IPS-18c (cell line): ENCODE measurements around the gene GABRR2.

Experiments used
- H3K4me3 ChIP-seq: 2 replicates; pipeline ENCODE4 v1.7.0; 2013; ENCODE audit warnings: low read depth, mild to moderate bottlenecking, low read length, moderate library complexity; ENCODE audit not compliant: insufficient read depth
- H3K9me3 ChIP-seq: one replicate; pipeline ENCODE4 v1.6.1; 2013; ENCODE audit warnings: mild to moderate bottlenecking, low read length, moderate library complexity; ENCODE audit not compliant: control insufficient read depth, insufficient read depth

GABRR2 gene

GRCh38 chr6:89278956-89279355, 36.1 kb downstream of the GABRR2 start:
- Histone ChIP-seq H3K9me3 (no peaks in the 10 kb centered on the region), H3K4me3 (no peak overlapping the region)

DNA sequence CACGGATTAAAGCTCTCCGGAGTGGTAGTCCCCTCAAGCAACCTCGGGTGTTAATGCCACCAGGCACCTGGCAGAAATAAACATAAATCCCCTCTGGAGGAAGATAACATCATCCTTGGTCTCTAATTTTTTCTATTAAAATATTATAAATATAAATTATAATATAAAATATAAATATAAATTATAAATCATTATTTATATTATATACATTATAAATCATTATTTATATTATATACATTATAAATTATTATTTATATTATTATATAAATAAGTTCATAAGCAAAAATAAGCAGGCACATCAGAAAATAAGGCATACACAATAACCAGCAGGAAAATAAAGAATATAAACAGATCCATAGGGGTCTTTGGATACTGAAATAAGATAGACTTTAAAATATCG, 39.2 kb downstream of the GABRR2 start:
- H3K4me3 ChIP-seq, result no peak overlapping the region
- no peaks in the 10 kb centered on the region for H3K9me3 ChIP-seq

DNA sequence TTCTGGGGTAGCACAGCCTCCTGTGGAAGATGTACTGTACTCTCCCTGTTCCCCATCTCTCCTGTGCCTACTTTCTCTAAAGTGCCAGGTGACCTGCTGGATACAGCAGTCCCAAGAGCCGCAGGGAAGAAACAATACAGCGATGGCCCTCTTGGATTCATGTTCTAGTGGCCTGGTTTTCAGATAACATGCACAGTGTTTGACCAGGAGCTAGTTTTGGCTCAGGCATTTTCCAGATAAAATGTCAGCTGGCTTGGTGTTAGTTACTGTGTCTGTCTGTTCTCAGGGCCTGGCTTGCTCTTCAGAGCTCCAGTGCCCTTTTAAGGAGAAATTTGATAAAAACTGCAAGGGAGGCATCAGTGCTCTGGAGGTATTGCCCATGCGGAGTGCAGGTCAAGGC, 41.3 kb downstream of the GABRR2 start:
- no peaks in the 10 kb centered on the region for H3K9me3 ChIP-seq
- H3K4me3 ChIP-seq, result no peak overlapping the region

DNA sequence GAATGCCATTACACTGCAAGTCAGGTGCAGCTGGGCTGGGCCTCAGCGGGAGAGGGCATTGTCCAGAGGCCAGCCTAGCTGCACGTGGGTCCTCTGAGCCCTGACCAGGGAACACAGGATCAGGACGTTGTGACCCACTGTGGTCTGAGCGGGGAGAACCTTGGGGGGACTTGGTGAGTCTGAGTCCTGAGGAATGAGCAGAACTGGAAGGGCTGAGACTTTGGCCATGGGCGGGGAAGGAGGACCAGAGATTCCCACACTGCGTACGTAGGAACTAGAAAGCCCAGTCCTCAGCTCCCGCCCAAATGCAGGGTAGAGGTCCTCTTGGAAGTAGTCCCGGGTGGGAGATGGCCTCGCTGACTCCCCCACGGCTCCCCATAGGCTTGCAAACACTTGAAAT, 42.5 kb downstream of the GABRR2 start:
- Histone ChIP-seq H3K4me3 (no peak overlapping the region), H3K9me3 (no peaks in the 10 kb centered on the region)

DNA sequence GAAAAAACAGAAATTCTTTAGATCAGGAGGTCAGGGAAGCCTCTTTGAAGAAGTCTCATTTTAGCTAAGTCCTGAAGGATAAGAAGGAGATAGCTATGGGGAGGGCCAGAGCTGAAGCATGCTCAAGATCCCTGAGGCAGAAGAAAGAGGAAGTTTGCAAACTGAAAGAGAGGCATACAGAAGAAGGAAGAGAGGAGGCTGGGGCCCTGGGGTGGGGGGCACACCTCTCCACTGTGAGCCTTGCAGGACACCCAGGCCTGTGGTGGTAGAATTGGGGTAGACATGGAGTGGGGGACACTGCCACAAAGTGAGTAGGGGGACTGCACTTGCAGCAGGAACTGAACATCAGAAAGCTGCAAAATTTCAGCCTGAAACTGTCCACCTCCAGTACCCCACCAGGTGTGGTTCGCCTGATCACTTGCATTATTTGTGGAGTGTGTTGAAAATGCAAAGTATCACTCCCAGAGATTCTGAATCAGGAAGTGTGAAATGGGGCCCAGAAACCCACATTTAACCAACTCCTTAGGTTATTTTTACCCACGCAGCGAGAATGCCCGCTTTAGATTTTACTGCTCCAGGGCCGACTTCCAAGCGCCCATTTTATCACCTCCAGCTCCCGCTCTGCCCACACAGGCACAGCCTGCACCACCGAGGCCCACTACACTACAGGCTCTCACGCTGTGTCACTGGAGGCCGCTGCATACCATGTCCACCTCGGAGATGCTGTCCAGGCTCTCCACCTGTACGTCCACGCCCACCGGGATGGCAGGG, 44.0 kb downstream of the GABRR2 start:
- Histone ChIP-seq H3K9me3 (no peaks in the 10 kb centered on the region), H3K4me3 (no peak overlapping the region)

- Histone ChIP-seq H3K9me3 (no peaks in the 10 kb centered on the region), H3K4me3 (no peak overlapping the region)
These were observed 45.1 kb downstream of the GABRR2 start for GRCh38 chr6:89269981-89270380.

- H3K9me3 ChIP-seq, result no peaks in the 10 kb centered on the region
These were observed 45.8 kb downstream of the GABRR2 start for GRCh38 chr6:89269252-89269651.

GRCh38 chr6:89268776-89269175, 46.3 kb downstream of the GABRR2 start:
- Histone ChIP-seq H3K9me3 (no peaks in the 10 kb centered on the region), H3K4me3 (no peak overlapping the region)

More at GRCh38 chr6:89269252-89269651, 45.8 kb downstream of the GABRR2 start:
- no peak overlapping the region for H3K4me3 ChIP-seq

DNA sequence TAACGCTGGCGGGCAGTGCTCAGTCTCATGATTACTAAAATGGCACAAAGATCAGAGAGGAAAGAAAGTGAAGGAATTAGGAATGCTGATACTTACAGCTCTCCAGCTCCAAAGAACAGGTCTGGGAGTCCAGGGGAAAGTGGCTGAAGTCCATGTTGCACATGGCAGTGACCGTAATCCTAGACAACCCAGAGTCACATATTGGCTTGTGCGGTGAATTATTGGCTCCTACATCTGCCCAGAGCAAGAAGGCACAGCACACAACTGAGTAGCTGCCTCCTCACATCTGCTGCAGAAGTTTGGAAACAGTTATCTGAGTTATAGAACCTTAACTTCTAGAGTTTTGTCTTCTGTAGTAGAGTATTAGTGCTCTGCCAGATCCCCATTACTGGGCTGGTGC, 47.2 kb downstream of the GABRR2 start:
- Histone ChIP-seq H3K9me3 (no peaks in the 10 kb centered on the region), H3K4me3 (no peak overlapping the region)

DNA sequence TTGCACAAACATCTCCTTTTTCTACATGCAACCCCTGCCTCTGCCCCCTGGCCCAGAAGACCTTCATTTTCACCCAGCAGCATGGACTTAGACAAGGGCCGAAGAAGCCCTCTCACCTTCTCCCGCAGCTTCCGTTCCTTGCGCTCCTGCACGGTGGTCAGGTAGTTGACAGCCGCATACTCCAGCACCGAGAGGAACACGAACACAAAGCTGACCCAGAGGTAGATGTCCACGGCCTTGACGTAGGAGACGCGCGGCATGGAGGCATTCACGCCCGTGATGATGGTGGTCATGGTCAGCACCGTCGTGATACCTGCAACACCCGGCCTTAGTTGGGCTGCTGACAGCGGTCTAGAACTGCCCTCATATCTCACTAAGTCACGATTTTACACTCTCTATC, 50.8 kb downstream of the GABRR2 start:
- H3K9me3 ChIP-seq, result no peaks in the 10 kb centered on the region

DNA sequence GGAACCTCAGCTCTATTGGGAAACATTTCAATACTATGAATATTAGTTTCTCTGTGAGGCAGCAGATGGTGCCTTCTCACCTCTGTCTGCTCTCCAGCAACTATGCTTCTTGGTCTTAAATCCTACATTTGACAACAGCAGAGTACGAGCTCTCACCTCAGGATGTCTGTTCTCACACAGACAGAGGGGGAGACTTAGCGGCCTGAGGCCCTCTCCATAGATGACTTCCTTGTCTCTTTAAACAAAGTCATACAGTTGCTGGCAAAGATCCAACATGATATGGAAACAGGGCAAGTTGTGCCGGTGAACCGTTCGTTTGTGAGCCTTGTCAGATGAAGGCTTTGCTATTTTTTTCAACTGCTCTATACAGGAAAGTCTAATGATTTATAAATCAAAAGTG, 54.3 kb downstream of the GABRR2 start:
- Histone ChIP-seq H3K9me3 (no peaks in the 10 kb centered on the region), H3K4me3 (no peak overlapping the region)

More for the DNA sequence above, 50.8 kb downstream of the GABRR2 start:
- H3K4me3 ChIP-seq, result no peak overlapping the region

- Histone ChIP-seq H3K4me3 (no peak overlapping the region), H3K9me3 (no peaks in the 10 kb centered on the region)
These were observed 54.8 kb downstream of the GABRR2 start for GRCh38 chr6:89260310-89260709.

DNA sequence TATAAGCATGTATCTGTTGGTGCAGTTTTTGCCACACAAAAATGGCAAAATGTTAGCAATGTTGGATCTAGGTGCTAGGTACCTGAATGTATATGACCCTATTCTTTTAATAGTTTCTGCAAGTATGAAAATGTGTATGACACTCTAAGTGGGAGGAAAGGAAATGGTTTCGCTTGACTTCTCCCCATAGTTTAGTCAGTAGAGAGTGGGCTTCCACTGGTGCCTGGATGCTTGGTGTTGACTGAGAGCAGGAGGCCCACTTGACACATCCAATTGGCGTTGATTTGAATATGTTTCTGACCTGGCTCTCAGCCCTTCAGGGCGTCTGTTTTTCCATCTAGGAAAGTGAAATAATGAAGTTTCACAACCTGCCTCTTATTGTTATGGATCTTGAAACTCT, 56.2 kb downstream of the GABRR2 start:
- no peak overlapping the region for H3K4me3 ChIP-seq
- no peaks in the 10 kb centered on the region for H3K9me3 ChIP-seq

DNA sequence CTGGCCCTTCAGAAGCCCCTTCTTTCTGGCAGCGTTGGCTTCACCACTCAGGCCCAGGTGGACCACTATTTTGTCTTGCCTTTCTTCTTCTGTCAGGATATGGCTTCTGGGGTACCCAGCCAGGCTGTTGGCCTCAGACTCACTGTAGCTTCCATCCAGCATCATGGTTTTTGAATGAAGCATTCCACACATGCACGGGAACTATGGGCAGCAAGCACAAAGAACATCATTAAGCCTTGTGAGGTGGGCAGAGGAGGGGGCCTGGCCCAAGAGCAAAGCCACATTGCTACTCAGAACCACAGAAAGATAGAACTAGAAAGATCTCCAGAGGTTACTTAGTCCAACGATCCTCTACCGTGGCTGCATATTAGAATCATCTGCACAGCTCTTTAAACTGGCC, 57.3 kb downstream of the GABRR2 start:
- H3K4me3 ChIP-seq, result no peak overlapping the region

DNA sequence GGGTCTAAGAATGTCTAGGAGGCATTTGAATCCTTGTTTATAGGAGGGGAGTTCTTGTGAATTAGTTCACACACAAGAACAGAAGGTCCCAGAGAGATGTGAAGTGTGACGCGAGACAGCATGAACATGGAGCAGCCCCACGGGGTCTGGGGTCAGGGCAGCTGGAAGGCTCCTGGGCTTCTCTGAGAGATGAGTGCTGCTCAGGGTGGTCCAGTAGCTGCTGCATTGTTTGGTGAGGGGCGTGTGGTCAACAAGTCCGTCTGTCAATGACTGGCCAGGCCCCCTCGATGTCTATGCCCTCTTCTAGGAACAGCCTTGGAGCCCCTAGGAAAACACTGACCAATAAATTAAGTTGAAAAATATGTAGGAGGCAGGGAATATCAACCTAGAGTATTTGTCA, 57.8 kb downstream of the GABRR2 start:
- no peaks in the 10 kb centered on the region for H3K9me3 ChIP-seq

More for the DNA sequence above, 57.3 kb downstream of the GABRR2 start:
- H3K9me3 ChIP-seq, result no peaks in the 10 kb centered on the region

GRCh38 chr6:89255417-89255816, 59.7 kb downstream of the GABRR2 start:
- H3K4me3 ChIP-seq, result no peak overlapping the region
- H3K9me3 ChIP-seq, result no peaks in the 10 kb centered on the region

More for the DNA sequence above, 57.8 kb downstream of the GABRR2 start:
- no peak overlapping the region for H3K4me3 ChIP-seq

DNA sequence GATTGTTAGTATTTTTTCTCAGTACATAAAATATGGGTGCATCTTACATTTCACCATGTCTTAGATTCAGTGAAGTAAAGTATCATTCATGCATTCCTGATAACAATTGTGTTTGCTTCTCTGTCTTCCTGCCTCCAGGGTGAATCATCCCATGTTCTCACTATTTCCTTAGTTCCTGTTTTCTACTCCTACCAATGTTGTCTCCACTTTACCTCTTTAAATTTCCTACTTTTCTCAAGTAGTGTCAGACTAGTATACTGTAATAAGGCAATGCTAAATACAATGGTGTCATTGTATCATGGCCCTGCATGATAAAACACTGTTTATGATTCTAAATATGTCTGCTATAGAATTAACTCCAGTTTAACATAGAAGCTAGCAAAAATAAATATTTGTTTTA, 60.5 kb downstream of the GABRR2 start:
- Histone ChIP-seq H3K9me3 (no peaks in the 10 kb centered on the region), H3K4me3 (no peak overlapping the region)

GRCh38 chr6:89252907-89253306, 62.2 kb downstream of the GABRR2 start:
- no peaks in the 10 kb centered on the region for H3K9me3 ChIP-seq
- H3K4me3 ChIP-seq, result no peak overlapping the region

GRCh38 chr6:89251976-89252375, 63.1 kb downstream of the GABRR2 start:
- Histone ChIP-seq H3K9me3 (no peaks in the 10 kb centered on the region), H3K4me3 (no peak overlapping the region)
